MCF 10A (cell line): Measurements from ENCODE around the gene INAFM1. TPM values are rescaled to one million over a fixed set of nuclear protein-coding genes. Genes with fewer than 3 reads are reported as not detected.
A peak's percentile ranks its signal among the peaks of the same experiment; 100 is the strongest.
"Not testable (repeated sequence)": the region's sequence is repeated elsewhere in the genome, so short reads cannot be mapped to it uniquely, and the experiment has no call there.

ENCODE experiments used
- BruUV-seq: library from RNA; stranded (reverse); fragments of 400-500 nt; replicated peaks from 2 replicates; lab custom pipeline; 2021; lab: Mats Ljungman, UMichigan
- CTCF ChIA-PET: fragments of 300-600 bp; sonication (Branson Sonifier 250); formaldehyde crosslinking; extraction: SDS; loops from one replicate; lab custom pipeline; 2021; ENCODE audit warnings: antibody characterized with exemption, inconsistent platforms; lab: Yijun Ruan, JAX
- POLR2A ChIA-PET: fragments of 300-600, 350-650 bp; sonication (Branson Sonifier 250); formaldehyde crosslinking; extraction: SDS; loops from one replicate; lab custom pipeline; 2020; ENCODE audit warnings: antibody characterized with exemption, inconsistent platforms; lab: Yijun Ruan, JAX
- DNase-seq: peaks from one replicate; pipeline ENCODE4 v3.0.0-alpha.2; 2018; ENCODE audit not compliant: unreplicated experiment
- H3K27ac Mint-ChIP-seq: one replicate; pipeline ENCODE4 v1.8.0; 2022; ENCODE audit warnings: mild to moderate bottlenecking, low read depth, mixed read lengths; ENCODE audit not compliant: unreplicated experiment
- H3K27me3 Mint-ChIP-seq: one replicate; pipeline ENCODE4 v1.8.0; 2022; ENCODE audit warnings: mixed read lengths; ENCODE audit not compliant: insufficient read depth, unreplicated experiment
- H3K36me3 Mint-ChIP-seq: one replicate; pipeline ENCODE4 v1.8.0; 2022; ENCODE audit warnings: mild to moderate bottlenecking, moderate library complexity, mixed read lengths; ENCODE audit not compliant: insufficient read depth, unreplicated experiment
- H3K4me1 Mint-ChIP-seq: one replicate; pipeline ENCODE4 v1.8.0; 2022; ENCODE audit warnings: mixed read lengths; ENCODE audit not compliant: insufficient read depth, unreplicated experiment
- H3K4me3 Mint-ChIP-seq: one replicate; pipeline ENCODE4 v1.8.0; 2022; ENCODE audit warnings: mild to moderate bottlenecking, moderate library complexity, mixed read lengths; ENCODE audit not compliant: unreplicated experiment
- H3K9me3 Mint-ChIP-seq: one replicate; pipeline ENCODE4 v1.8.0; 2022; ENCODE audit warnings: mixed read lengths; ENCODE audit not compliant: unreplicated experiment
- intact Hi-C: fragments of 100-400 bp; cut with micrococcal nuclease; formaldehyde crosslinking; loops from 2 replicates; pipeline ENCODE4 v1.14.1; 2022
- total RNA-seq: library from RNA; stranded (reverse); gene quantifications from 2 replicates; pipeline ENCODE4 v1.2.3, GENCODE V29; 2022
- TF ChIP-seq, protein P1 (sequence below): fragments of 200-600 bp; IDR thresholded peaks from one replicate; pipeline ENCODE4 v1.8.0; 2022; ENCODE audit warnings: antibody characterized with exemption, mild to moderate bottlenecking; ENCODE audit not compliant: unreplicated experiment

INAFM1 gene
- total RNA-seq, 1 experiment from 2014 or later, result 16.8 TPM

- DNase-seq, result peak; percentile 93
- Mint-ChIP-seq H3K4me1 (no peaks in the 10 kb centered on the region), H3K27me3 (no peaks in the 10 kb centered on the region), H3K4me3 (no peak overlapping the region), H3K36me3 (no peaks in the 10 kb centered on the region), H3K27ac (no peak overlapping the region), H3K9me3 (no peaks in the 10 kb centered on the region)
- BruUV-seq, result no TSS peak
- POLR2A ChIA-PET, result interaction anchor here (1.3 kb wide), 1 partner anchor 94 kb away, joined by 3 read pairs; no protein-coding TSS in a partner anchor
- TF ChIP-seq, protein P1, sequence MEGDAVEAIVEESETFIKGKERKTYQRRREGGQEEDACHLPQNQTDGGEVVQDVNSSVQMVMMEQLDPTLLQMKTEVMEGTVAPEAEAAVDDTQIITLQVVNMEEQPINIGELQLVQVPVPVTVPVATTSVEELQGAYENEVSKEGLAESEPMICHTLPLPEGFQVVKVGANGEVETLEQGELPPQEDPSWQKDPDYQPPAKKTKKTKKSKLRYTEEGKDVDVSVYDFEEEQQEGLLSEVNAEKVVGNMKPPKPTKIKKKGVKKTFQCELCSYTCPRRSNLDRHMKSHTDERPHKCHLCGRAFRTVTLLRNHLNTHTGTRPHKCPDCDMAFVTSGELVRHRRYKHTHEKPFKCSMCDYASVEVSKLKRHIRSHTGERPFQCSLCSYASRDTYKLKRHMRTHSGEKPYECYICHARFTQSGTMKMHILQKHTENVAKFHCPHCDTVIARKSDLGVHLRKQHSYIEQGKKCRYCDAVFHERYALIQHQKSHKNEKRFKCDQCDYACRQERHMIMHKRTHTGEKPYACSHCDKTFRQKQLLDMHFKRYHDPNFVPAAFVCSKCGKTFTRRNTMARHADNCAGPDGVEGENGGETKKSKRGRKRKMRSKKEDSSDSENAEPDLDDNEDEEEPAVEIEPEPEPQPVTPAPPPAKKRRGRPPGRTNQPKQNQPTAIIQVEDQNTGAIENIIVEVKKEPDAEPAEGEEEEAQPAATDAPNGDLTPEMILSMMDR, result peak; percentile 71
- intact Hi-C loops, result loop anchor here (1.0 kb wide), 2 partner anchors 95 to 131 kb away; no protein-coding TSS in a partner anchor
- CTCF ChIA-PET, result interaction anchor here (0.6 to 8.2 kb wide), 17 partner anchors 9 to 395 kb away, joined by 3 to 36 read pairs (median 5); partner anchors contain the start of gene DHX34
These were observed 21.4 kb downstream of the INAFM1 start for GRCh38 chr19:47296036-47296435.

GRCh38 chr19:47300867-47301266, 26.2 kb downstream of the INAFM1 start:
- H3K36me3 Mint-ChIP-seq, H3K4me1 Mint-ChIP-seq, H3K4me3 Mint-ChIP-seq, intact Hi-C loops, H3K27me3 Mint-ChIP-seq, BruUV-seq, DNase-seq, POLR2A ChIA-PET, H3K9me3 Mint-ChIP-seq, H3K27ac Mint-ChIP-seq: not testable (repeated sequence)
- CTCF ChIA-PET, result interaction anchor here (0.6 to 1.8 kb wide), 3 partner anchors 30 to 90 kb away, joined by 3 to 5 read pairs (median 3); partner anchors contain the start of gene DHX34

- H3K4me1 Mint-ChIP-seq, result peaks cover 17% of the 10 kb centered on the region
- ChIA-PET CTCF (interaction anchor here (0.6 to 1.8 kb wide), 3 partner anchors 47 to 347 kb away, joined by 3 to 5 read pairs (median 5); partner anchors contain the start of gene DHX34), POLR2A (no interaction called here)
- H3K36me3 Mint-ChIP-seq, result no peaks in the 10 kb centered on the region
- H3K9me3 Mint-ChIP-seq, result no peaks in the 10 kb centered on the region
- intact Hi-C loops, result no loop called here
- TF ChIP-seq, protein P1, result no peak
- DNase-seq, result no peak
- H3K27me3 Mint-ChIP-seq, result no peaks in the 10 kb centered on the region
- no peak overlapping the region for H3K4me3 Mint-ChIP-seq
- H3K27ac Mint-ChIP-seq, result no peak overlapping the region
- BruUV-seq, result no TSS peak
These were observed 27.6 kb downstream of the INAFM1 start for GRCh38 chr19:47302249-47302648.

DNA sequence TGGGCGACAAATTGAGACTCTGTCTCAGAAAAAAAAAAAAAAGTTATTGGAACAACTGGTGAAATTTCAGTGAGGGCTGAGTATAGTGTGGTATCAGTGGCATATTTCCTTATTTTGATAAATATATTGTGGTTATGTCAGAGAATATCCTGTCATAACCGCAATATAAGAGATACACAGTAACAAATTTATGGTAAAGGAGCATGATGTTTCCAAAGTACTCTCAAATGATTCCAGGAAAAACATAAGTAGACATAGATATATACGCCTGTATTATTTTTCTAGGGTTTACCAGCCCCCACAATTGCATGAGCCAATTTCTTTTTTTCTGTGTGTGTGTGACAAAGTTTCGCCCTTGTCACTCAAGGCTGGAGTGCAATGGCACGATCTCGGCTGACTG, 29.3 kb downstream of the INAFM1 start:
- intact Hi-C loops, result no loop called here
- no peak for DNase-seq
- Mint-ChIP-seq H3K36me3 (no peaks in the 10 kb centered on the region), H3K4me3 (no peak overlapping the region), H3K27me3 (no peaks in the 10 kb centered on the region), H3K4me1 (peaks cover 19% of the 10 kb centered on the region), H3K27ac (no peak overlapping the region), H3K9me3 (no peaks in the 10 kb centered on the region)
- CTCF ChIA-PET, result interaction anchor here (0.7 to 1.8 kb wide), 3 partner anchors 8 to 87 kb away, joined by 3 to 11 read pairs (median 5); partner anchors contain the start of gene DHX34
- TF ChIP-seq, protein P1, result no peak
- POLR2A ChIA-PET, result no interaction called here
- no TSS peak for BruUV-seq
